Activated CD8-positive, alpha-beta memory T cell treated with anti-CD3 and anti-CD28 coated beads for 1 hour (primary cell): ENCODE results near the gene GAL3ST2.
"Not testable (repeated sequence)": the region's sequence is repeated elsewhere in the genome, so short reads cannot be mapped to it uniquely, and the experiment has no call there.

Experiments
- DNase-seq, 2 donors: peaks; one replicate each; pipeline ENCODE4 v3.0.0-alpha.2; 2020; ENCODE audit warnings: low read depth in 1 of 2; ENCODE audit errors: extremely low read depth in 1 of 2

Gene GAL3ST2

GRCh38 chr2:241791385-241791784 lies 14.8 kb downstream of the GAL3ST2 start:
- not testable (repeated sequence) for DNase-seq

- no peak for DNase-seq
Measured at GRCh38 chr2:241793385-241793784, 16.8 kb downstream of the GAL3ST2 start.

- no peak for DNase-seq
Measured at GRCh38 chr2:241794250-241794823, 17.7 kb downstream of the GAL3ST2 start.

GRCh38 chr2:241795021-241795999 lies 18.7 kb downstream of the GAL3ST2 start:
- DNase-seq, result no peak

DNA sequence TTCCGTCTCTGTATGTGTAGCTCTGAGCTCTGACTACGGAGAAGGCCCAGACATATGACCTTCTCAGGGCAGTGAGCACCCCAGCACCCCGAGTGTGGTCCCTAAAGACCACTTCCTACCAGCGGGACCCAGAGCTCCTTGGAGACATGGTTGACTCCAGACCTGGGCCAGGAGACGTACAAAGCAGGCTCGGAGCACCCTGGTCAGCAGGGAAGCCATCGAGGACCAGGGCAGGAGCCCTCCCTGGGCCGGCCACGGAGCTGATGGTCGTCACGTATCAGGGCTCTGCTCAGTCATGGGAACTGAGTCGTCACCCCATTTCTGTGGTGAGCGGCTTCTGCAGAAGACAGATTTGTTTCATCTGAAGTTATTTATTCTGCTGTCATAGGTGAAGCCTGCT lies 19.6 kb downstream of the GAL3ST2 start:
- no peak for DNase-seq

GRCh38 chr2:241796610-241797138 lies 20.1 kb downstream of the GAL3ST2 start:
- no peak for DNase-seq

DNA sequence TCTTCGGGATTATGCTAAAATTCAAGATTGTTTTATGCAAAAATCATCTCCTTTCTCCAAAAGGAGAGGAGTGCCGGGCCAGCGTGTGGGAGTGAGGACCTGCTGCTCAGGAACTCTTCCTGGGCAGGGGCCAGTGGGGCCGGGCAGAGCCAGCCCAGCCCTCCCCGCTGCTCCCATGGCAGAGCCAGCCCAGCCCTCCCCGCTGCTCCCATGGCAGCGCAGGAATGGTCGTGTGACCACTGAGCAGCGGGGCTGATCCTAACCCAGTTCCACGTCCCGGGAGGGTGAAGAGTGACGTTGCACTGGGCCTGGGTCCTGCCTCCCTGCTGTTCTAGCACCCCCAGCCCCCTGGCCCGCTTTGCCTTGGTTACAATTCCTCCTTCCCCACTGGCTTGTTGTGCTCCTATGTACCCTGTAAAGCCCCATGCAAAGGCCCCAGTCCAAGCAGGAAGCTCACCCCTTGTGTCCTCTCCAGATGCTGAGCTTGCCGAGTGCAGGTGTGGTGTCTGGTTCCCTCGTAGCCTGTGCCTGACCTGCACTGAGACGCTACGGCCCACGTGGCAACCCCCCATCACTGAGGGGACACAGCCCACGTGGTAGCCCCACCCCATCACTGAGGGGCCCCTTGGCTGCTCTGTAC lies 20.9 kb downstream of the GAL3ST2 start:
- DNase-seq, result no peak

- DNase-seq, result no peak
Measured at GRCh38 chr2:241798081-241798630, 21.5 kb downstream of the GAL3ST2 start.

GRCh38 chr2:241798631-241799521 lies 22.3 kb downstream of the GAL3ST2 start:
- no peak for DNase-seq

- DNase-seq, result no peak
Measured at GRCh38 chr2:241799522-241800197, 23.0 kb downstream of the GAL3ST2 start.

DNA sequence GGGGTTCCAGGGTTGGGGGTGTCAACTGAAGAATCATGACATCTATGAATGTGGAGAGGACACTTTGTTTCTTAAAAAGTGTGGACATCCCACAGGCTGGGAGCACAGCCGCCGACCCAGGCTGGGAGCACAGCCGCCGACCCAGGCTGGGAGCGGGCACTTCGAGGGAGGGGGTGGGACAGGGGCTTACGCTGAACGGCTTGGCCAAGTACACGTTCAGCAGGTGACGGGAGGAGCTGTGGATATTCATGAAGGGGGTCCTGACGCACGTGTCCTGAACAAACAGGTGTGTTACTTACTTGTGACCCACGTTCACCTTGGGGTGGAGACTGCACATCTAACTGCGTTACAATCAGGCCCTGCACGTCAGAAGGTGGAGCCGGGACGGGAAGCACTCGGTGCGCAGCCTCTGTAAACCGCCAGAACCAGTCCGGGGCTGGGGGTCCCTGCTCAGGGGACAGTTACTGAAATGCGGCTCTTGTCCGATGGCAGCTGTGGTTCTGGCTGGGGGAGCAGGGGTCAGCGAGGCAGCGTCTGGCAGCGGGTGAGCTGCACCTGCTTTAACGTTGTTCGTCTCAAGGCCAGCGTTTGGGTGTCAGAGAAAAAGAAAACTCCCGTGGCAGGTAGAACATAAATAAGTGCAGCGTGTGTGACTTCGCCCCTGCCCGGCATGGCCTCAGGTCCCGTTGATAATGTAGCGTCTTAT lies 23.7 kb downstream of the GAL3ST2 start:
- DNase-seq, result not testable (repeated sequence)

DNA sequence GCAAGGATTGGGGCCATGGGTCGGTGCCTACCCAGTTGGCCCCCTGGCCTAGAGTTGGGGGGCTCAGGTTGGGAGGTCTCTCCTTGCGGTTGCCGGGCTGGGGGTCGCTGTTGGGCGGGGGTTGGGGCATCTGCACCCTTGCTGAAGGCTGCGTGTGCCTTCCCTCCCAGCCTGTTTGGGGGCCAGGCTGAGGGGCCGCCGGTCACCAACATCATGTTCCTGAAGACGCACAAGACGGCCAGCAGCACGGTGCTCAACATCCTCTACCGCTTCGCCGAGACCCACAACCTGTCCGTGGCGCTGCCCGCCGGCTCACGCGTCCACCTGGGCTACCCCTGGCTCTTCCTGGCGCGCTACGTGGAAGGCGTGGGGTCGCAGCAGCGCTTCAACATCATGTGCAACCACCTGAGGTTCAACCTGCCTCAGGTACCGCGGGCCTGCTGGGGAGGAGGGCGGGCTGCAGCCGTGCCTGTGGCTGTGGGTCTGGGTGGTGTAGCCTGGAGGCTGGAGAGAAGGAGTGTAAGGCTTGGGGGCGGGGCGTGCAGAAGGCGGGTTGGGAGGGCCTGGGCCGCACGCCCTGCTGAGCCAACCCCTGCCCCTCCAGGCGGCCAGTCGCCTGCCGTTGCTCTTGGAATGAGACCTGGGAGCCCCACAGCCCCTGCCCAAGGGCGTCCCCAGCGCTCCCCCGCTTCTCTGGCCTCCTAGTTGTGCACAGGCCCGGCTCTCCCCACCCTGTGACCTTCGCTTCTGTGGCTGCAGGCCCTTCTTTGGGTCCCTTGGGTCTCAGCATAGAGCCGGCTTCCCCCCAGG lies 25.2 kb downstream of the GAL3ST2 start:
- DNase-seq, result no peak

GRCh38 chr2:241802421-241803318 lies 26.0 kb downstream of the GAL3ST2 start:
- DNase-seq, result no peak

DNA sequence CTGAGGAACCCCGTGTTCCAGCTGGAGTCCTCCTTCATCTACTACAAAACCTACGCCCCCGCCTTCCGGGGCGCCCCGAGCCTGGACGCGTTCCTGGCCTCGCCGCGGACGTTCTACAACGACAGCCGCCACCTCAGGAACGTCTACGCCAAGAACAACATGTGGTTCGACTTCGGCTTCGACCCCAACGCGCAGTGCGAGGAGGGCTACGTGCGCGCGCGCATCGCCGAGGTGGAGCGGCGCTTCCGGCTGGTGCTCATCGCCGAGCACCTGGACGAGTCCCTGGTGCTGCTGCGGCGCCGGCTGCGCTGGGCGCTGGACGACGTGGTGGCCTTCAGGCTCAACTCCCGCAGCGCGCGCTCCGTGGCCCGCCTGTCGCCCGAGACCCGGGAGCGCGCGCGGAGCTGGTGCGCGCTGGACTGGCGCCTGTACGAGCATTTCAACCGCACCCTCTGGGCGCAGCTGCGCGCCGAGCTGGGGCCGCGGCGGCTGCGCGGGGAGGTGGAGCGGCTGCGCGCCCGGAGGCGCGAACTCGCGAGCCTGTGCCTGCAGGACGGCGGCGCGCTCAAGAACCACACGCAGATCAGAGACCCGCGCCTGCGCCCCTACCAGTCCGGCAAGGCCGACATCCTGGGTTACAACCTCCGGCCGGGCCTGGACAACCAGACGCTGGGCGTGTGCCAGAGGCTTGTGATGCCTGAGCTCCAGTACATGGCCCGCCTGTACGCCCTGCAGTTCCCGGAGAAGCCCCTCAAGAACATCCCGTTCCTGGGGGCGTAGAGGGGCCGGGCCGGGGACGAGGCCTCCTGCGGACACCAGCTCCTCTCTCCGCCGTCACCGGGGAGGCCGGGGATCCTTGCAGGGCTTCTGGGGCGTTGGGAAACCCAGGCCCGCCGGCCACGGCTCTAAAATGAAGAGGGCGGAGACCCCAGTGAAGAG lies 27.0 kb downstream of the GAL3ST2 start:
- DNase-seq, result peak in 1 of 2 donors; percentile 19

- no peak for DNase-seq
Measured at GRCh38 chr2:241804326-241805229, 28.0 kb downstream of the GAL3ST2 start.
